Thyroid gland (tissue), 4 donors: ENCODE results near the gene AIFM1. TPM values are rescaled to one million over a fixed set of nuclear protein-coding genes. Genes with fewer than 3 reads are reported as not detected.

Experiments used
- DNase-seq, 2 donors: peaks; one replicate each; pipeline ENCODE4 v3.0.0-alpha.2; 2019
- H3K27ac ChIP-seq, 3 donors: fragments of 200-600 bp; sonication (generic); 1 replicate in 2 of 3; 2 replicates in 1 of 3; pipeline ENCODE4 v1.5.1; 2016 to 2019; ENCODE audit warnings: mild to moderate bottlenecking in 1 of 3, moderate library complexity in 1 of 3
- H3K27me3 ChIP-seq: fragments of 200-600 bp; sonication (generic); one replicate; pipeline ENCODE4 v1.5.1; 2019
- H3K36me3 ChIP-seq, 2 donors: fragments of 200-600 bp; sonication (generic); one replicate each; pipeline ENCODE4 v1.5.1; 2016 to 2019
- H3K4me1 ChIP-seq, 2 donors: fragments of 200-600 bp; sonication (generic); one replicate each; pipeline ENCODE4 v1.5.1; 2017 to 2019
- H3K4me3 ChIP-seq, 3 donors: fragments of 200-600 bp; sonication (generic); replicated peaks in 1 of 3; 1 replicate in 2 of 3; 2 replicates in 1 of 3; pipeline ENCODE4 v1.5.1; 2016; ENCODE audit warnings: mild to moderate bottlenecking in 1 of 3
- H3K9me3 ChIP-seq: fragments of 200-600 bp; sonication (generic); one replicate; pipeline ENCODE4 v1.5.1; 2017
- CTCF ChIP-seq, 6 experiments: fragments of 200-600 bp in 3 of 6; fragments of 450-650 bp in 3 of 6; sonication (generic) in 3 of 6; IDR thresholded peaks; one replicate each; pipeline ENCODE4 v1.5.1; 2016 to 2019; ENCODE audit warnings: antibody characterized with exemption in 6 of 6, mild to moderate bottlenecking in 2 of 6, inconsistent platforms in 1 of 6, moderate library complexity in 1 of 6
- POLR2A ChIP-seq, 2 donors: fragments of 450-650 bp; IDR thresholded peaks; one replicate each; pipeline ENCODE4 v1.6.1; 2017; ENCODE audit warnings: antibody characterized with exemption in 2 of 2, mild to moderate bottlenecking in 2 of 2, moderate library complexity in 1 of 2
- WGBS, 2 donors: methylation state at CpG; one replicate each; pipeline ENCODE4 v1.1.5; 2017; 5-methylcytosine and 5-hydroxymethylcytosine counted together
- intact Hi-C: fragments of 100-400 bp; cut with DNase I; formaldehyde crosslinking; loops from one replicate; pipeline ENCODE4 v1.15.1; 2023
- total RNA-seq, 4 donors: library from RNA; depleted of rRNA; stranded (reverse); fragments of >200 nt; gene quantifications; one replicate each; pipeline ENCODE4 v1.2.3, GENCODE V29; 2016

The AIFM1 gene
- total RNA-seq, 4 donors from 2014 or later = 13.3 to 21.1 (median 17.3) TPM

GRCh38 chrX:130166503-130166777 is 799 bp upstream of the AIFM1 start:
- intact Hi-C loops = no loop called here
- no peaks in the 10 kb centered on the region for H3K27me3 ChIP-seq
- DNase-seq = no peak
- TF ChIP-seq POLR2A (IDR thresholded peaks at IDR 0.05) (no peak), CTCF (IDR thresholded peaks at IDR 0.05) (no peak)
- H3K36me3 ChIP-seq = no peaks in the 10 kb centered on the region
- H3K9me3 ChIP-seq = no peaks in the 10 kb centered on the region
- peaks cover 0 to 5% of the 10 kb centered on the region in 2 donors for H3K4me1 ChIP-seq
- peak overlapping the region in 2 of 3 donors; percentile 21 to 40 for H3K4me3 ChIP-seq
- 0 to 3% methylated on average over 4 of the region's 4 CpGs for WGBS, 2 donors
- H3K27ac ChIP-seq = peak overlapping the region; percentile 41 to 78 (median 78)

- intact Hi-C loops = no loop called here
Observed at GRCh38 chrX:130165181-130165702, 399 bp downstream of the AIFM1 start.

GRCh38 chrX:130163398-130163797 is 2.2 kb downstream of the AIFM1 start:
- Histone ChIP-seq H3K27ac (no peak overlapping the region), H3K4me3 (no peak overlapping the region), H3K4me1 (peaks cover 0 to 5% of the 10 kb centered on the region in 2 donors), H3K36me3 (no peaks in the 10 kb centered on the region), H3K9me3 (no peaks in the 10 kb centered on the region), H3K27me3 (no peaks in the 10 kb centered on the region)
- 77 to 82% methylated on average over 2 of the region's 2 CpGs for WGBS, 2 donors
- TF ChIP-seq POLR2A (IDR thresholded peaks at IDR 0.05) (no peak), CTCF (IDR thresholded peaks at IDR 0.05) (no peak)
- intact Hi-C loops = no loop called here
- DNase-seq = no peak

More at GRCh38 chrX:130165181-130165702, 399 bp downstream of the AIFM1 start:
- H3K9me3 ChIP-seq = no peaks in the 10 kb centered on the region
- H3K36me3 ChIP-seq = no peaks in the 10 kb centered on the region
- peak overlapping the region in 2 of 3 donors; percentile 40 to 51 for H3K4me3 ChIP-seq
- TF ChIP-seq POLR2A (IDR thresholded peaks at IDR 0.05) (no peak), CTCF (IDR thresholded peaks at IDR 0.05) (no peak)
- DNase-seq = no peak
- H3K27me3 ChIP-seq = no peaks in the 10 kb centered on the region
- H3K4me1 ChIP-seq = peaks cover 0 to 5% of the 10 kb centered on the region in 2 donors
- H3K27ac ChIP-seq = peak overlapping the region; percentile 70 to 78 (median 78)
- 0 to 3% methylated on average over 12 to 13 of the region's 32 CpGs for WGBS, 2 donors

GRCh38 chrX:130162094-130162735 is 3.4 kb downstream of the AIFM1 start:
- intact Hi-C loops = no loop called here
- Histone ChIP-seq H3K4me1 (peaks cover 0 to 5% of the 10 kb centered on the region in 2 donors), H3K36me3 (no peaks in the 10 kb centered on the region), H3K27ac (no peak overlapping the region), H3K4me3 (no peak overlapping the region), H3K9me3 (no peaks in the 10 kb centered on the region), H3K27me3 (no peaks in the 10 kb centered on the region)
- TF ChIP-seq POLR2A (IDR thresholded peaks at IDR 0.05) = no peak
- no peak for TF ChIP-seq CTCF (IDR thresholded peaks at IDR 0.05)
- 56 to 75% methylated on average over 6 of the region's 6 CpGs for WGBS, 2 donors
- no peak for DNase-seq

GRCh38 chrX:130159776-130160175 is 5.9 kb downstream of the AIFM1 start:
- H3K27me3 ChIP-seq = no peaks in the 10 kb centered on the region
- 81 to 93% methylated on average over 4 of the region's 4 CpGs for WGBS, 2 donors
- no peak overlapping the region for H3K27ac ChIP-seq
- intact Hi-C loops = no loop called here
- H3K4me3 ChIP-seq = no peak overlapping the region
- H3K36me3 ChIP-seq = no peaks in the 10 kb centered on the region
- H3K9me3 ChIP-seq = no peaks in the 10 kb centered on the region
- H3K4me1 ChIP-seq = peaks cover 0 to 5% of the 10 kb centered on the region in 2 donors
- no peak for TF ChIP-seq POLR2A (IDR thresholded peaks at IDR 0.05)
- TF ChIP-seq CTCF (IDR thresholded peaks at IDR 0.05) = no peak
- no peak for DNase-seq
